Measurements from ENCODE around the gene C2CD5. TPM values are rescaled to one million over a fixed set of nuclear protein-coding genes. Genes with fewer than 3 reads are reported as not detected.

Gene C2CD5
- total RNA-seq, 1 donor from 2014 or later: 22.4 TPM

GRCh38 chr12:22525426-22525825 lies 18.9 kb downstream of the C2CD5 start:
- no peaks in the 10 kb centered on the region for H3K9me3 Mint-ChIP-seq (ENCODE audit: unreplicated experiment)
- DNase-seq (ENCODE audit: low spot score): no peak
- H3K4me3 Mint-ChIP-seq (ENCODE audit: unreplicated experiment): no peak overlapping the region
- no peaks in the 10 kb centered on the region for H3K4me1 Mint-ChIP-seq (ENCODE audit: unreplicated experiment)
- no peak for TF ChIP-seq CTCF (IDR thresholded peaks at IDR 0.05; ENCODE audit: unreplicated experiment)
- no peaks in the 10 kb centered on the region for H3K36me3 Mint-ChIP-seq (ENCODE audit: low read depth, unreplicated experiment)
- no peaks in the 10 kb centered on the region for H3K27me3 Mint-ChIP-seq (ENCODE audit: unreplicated experiment)
- no peak overlapping the region for H3K27ac Mint-ChIP-seq (ENCODE audit: unreplicated experiment)

GRCh38 chr12:22518998-22519397 lies 25.3 kb downstream of the C2CD5 start:
- Mint-ChIP-seq H3K36me3 (ENCODE audit: low read depth, unreplicated experiment) (no peaks in the 10 kb centered on the region), H3K27ac (ENCODE audit: unreplicated experiment) (no peak overlapping the region)

GRCh38 chr12:22518060-22518719 lies 26.2 kb downstream of the C2CD5 start:
- H3K4me3 Mint-ChIP-seq (ENCODE audit: unreplicated experiment): no peak overlapping the region
- no peak overlapping the region for H3K27ac Mint-ChIP-seq (ENCODE audit: unreplicated experiment)
- DNase-seq (ENCODE audit: low spot score): no peak
- no peak for TF ChIP-seq CTCF (IDR thresholded peaks at IDR 0.05; ENCODE audit: unreplicated experiment)
- H3K9me3 Mint-ChIP-seq (ENCODE audit: unreplicated experiment): no peaks in the 10 kb centered on the region
- H3K36me3 Mint-ChIP-seq (ENCODE audit: low read depth, unreplicated experiment): no peaks in the 10 kb centered on the region
- H3K4me1 Mint-ChIP-seq (ENCODE audit: unreplicated experiment): no peaks in the 10 kb centered on the region
- H3K27me3 Mint-ChIP-seq (ENCODE audit: unreplicated experiment): no peaks in the 10 kb centered on the region

More at GRCh38 chr12:22518998-22519397, 25.3 kb downstream of the C2CD5 start:
- TF ChIP-seq CTCF (IDR thresholded peaks at IDR 0.05; ENCODE audit: unreplicated experiment): no peak
- no peak for DNase-seq (ENCODE audit: low spot score)
- H3K27me3 Mint-ChIP-seq (ENCODE audit: unreplicated experiment): no peaks in the 10 kb centered on the region
- H3K4me3 Mint-ChIP-seq (ENCODE audit: unreplicated experiment): no peak overlapping the region
- H3K9me3 Mint-ChIP-seq (ENCODE audit: unreplicated experiment): no peaks in the 10 kb centered on the region
- H3K4me1 Mint-ChIP-seq (ENCODE audit: unreplicated experiment): no peaks in the 10 kb centered on the region

- no peaks in the 10 kb centered on the region for H3K4me1 Mint-ChIP-seq (ENCODE audit: unreplicated experiment)
- H3K27ac Mint-ChIP-seq (ENCODE audit: unreplicated experiment): no peak overlapping the region
- H3K9me3 Mint-ChIP-seq (ENCODE audit: unreplicated experiment): no peaks in the 10 kb centered on the region
- H3K36me3 Mint-ChIP-seq (ENCODE audit: low read depth, unreplicated experiment): no peaks in the 10 kb centered on the region
- no peak for DNase-seq (ENCODE audit: low spot score)
- TF ChIP-seq CTCF (IDR thresholded peaks at IDR 0.05; ENCODE audit: unreplicated experiment): no peak
- H3K27me3 Mint-ChIP-seq (ENCODE audit: unreplicated experiment): no peaks in the 10 kb centered on the region
- H3K4me3 Mint-ChIP-seq (ENCODE audit: unreplicated experiment): no peak overlapping the region
Measured at GRCh38 chr12:22514875-22515274, 29.5 kb downstream of the C2CD5 start.

GRCh38 chr12:22505826-22506225 lies 38.5 kb downstream of the C2CD5 start:
- Mint-ChIP-seq H3K4me1 (ENCODE audit: unreplicated experiment) (no peaks in the 10 kb centered on the region), H3K36me3 (ENCODE audit: low read depth, unreplicated experiment) (no peaks in the 10 kb centered on the region), H3K4me3 (ENCODE audit: unreplicated experiment) (no peak overlapping the region), H3K27me3 (ENCODE audit: unreplicated experiment) (no peaks in the 10 kb centered on the region), H3K9me3 (ENCODE audit: unreplicated experiment) (no peaks in the 10 kb centered on the region), H3K27ac (ENCODE audit: unreplicated experiment) (no peak overlapping the region)
- no peak for DNase-seq (ENCODE audit: low spot score)
- TF ChIP-seq CTCF (IDR thresholded peaks at IDR 0.05; ENCODE audit: unreplicated experiment): no peak

All from endothelial cell (in vitro differentiated cells).